GM10847 (cell line): ENCODE measurements around the gene AUNIP.

Experiments
- POLR2A ChIP-seq: IDR thresholded peaks from 2 replicates; pipeline ENCODE4 v1.6.1; 2011; ENCODE audit not compliant: insufficient read length; ENCODE audit errors: extremely low read depth

Gene AUNIP

DNA sequence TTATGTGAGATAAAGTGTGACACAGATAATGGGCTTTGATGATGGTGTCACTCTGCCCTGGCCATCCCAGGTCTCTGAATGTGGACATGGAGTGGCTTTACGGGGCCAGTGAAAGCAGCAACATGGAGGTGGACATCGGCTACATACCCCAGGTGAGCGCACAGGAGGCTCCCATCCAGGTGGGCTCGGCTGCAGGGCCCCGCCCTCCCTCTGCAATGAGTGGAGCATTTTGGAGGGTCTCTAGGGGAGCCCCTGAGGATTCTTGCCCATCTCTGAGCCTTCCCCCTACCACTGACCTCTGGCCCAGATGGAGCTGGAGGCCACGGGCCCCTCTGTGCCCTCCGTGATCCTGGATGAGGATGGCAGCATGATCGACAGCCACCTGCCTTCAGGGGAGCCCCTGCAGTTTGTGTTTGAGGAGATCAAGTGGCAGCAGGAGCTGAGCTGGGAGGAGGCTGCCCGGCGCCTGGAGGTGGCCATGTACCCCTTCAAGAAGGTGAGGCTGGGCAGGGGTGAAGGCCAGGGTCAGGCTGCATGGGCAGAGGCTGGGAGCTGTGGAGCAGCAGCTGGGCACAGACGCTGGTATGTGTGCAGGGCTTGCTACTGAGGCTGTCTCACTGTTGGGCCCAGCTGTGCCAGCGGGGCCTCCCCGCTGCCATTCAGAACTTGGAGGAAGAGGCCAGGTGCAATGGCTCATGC lies 47.7 kb downstream of the AUNIP start:
- no peak for TF ChIP-seq POLR2A

DNA sequence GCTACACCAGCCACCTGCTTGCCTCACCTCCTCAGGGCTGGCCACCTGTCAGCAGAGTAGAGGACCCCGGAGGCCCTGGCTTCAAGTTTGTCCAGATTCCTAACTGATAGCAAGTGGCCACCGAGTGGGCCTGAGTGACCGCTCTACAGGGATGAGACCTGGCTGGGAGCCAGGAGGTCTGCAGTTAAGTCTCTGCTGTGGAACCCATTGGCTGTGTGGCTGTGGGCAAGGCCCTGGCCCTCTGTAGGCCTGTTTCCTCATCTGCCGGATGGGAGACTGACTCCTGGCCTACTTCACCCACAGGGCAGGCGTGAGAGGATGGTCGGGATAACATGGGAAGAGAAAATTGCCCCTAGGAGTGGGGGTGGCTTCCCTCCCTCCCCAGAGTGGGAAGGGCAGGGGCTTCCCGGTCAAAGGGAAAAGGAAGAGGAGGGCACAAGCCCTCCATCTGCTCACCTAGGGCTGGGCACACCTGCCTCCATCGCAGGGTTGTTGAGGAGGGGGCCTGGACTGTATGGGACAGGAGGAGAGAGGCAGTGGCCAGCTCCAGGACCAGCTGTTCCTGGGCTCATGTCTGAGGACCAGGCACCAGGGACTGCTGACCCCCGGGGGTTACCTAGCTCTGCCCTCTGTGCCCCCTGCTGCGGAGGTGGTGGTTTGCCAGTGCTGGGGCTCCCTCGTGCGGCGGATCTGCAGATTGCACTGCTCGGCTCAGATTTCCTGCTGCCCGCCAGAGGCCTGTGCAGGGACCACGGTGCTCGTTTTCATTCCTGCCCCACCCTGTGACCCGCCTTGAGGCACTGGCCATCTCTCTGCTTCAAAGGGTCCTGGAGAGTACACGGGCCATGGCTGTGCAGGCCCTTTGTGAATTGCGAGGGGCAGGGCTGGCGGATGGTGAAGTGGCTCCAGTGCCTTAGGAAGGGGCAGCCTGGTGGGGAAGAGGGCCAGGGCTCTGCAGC lies 48.6 kb downstream of the AUNIP start:
- no peak for TF ChIP-seq POLR2A

- TF ChIP-seq POLR2A = no peak
These were observed 49.3 kb downstream of the AUNIP start for GRCh38 chr1:25809929-25810328.

DNA sequence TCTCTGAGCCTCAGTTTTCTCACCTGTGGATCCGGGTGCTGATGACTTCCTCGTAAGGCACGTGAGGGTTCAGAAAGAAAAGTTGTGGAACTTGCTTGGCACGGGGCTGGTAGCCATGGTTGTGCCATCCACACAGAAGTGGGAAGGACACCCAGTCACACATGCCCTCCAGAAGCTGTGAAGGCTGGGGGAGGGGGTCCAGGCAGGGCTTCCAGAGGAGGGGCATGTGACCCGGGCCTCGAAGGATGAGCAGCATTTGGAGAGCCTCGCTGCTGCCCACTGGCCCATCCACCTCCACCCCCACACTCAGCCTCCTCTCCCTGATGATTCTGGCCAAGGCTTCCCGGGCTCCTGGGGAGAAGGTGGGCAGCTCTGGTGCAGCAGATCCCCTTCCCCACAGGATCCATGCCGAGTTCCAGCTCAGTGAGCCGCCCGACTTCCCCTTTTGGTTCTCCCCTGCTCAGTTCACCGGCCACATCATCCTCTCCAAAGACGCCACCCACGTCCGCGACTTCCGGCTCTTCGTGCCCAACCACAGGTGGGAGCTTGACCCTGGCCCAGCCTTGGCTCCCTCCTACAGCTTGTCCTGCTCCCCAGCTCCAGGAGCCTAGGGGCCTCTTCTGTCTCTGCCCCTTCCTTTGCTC lies 49.9 kb downstream of the AUNIP start:
- no peak for TF ChIP-seq POLR2A

- TF ChIP-seq POLR2A = no peak
These were observed 50.6 kb downstream of the AUNIP start for GRCh38 chr1:25808481-25809244.

DNA sequence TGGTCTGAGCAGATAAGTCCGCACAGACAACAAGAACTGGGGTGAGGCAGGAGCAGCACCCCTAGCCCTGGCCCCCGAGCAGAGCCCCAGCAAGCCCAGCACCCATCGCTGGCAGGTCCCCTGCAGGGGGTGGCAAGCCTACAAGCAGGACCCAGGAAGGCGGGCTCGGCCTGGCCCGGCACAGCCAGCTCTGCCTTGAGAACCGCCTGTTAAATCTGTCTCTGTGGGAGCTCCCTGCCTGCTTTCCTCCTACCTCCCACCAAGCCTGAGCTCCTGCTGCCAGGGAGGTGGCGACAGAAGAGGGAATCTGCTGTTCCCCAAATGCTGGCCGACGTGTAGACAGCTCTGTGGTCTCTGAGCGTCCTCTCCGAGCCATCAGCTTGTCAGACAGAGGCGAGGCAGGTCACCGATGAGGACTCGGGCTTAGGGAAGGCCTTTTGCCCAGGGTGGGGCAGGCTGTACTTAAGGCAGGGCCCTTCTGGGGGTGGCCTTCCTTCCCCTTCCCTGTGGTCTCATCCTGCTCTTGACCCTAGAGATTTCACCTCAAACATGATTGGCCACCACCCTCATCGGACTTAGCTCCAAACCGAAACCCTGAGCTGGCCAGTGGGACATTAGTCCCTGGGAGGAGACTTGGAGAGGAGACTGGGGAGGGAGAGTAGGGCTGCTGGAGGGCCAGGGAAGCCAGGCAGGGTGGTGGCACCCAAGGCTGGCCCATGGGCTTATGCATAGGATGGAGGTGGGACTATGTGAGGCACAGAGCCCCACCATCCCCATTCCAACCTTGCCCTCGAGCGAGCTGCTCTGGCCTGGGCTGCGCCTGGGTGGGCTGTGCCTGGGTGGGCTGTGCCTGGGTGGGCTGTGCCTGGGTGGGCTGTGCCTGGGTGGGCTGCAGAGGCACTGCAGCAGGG lies 51.5 kb downstream of the AUNIP start:
- TF ChIP-seq POLR2A = no peak

DNA sequence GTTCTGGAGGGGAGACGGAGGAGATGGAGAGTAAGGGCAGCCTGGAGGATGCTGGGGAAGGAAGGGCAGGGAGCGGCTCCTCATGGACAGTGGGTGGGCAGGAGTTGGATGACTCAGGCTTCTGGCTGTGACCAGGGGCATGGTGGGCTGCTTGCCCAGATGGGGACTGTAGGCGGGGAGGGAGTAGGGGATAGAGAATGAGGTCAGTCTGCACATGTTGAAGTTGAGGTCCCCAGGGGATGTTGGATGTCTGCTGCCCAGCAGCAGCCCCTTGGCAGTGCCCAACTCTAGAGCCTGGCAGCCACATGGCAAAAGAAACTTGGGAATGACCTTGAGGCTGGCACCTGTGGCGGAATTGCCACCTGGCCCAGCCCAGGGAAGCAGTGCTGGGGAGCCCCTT lies 52.8 kb downstream of the AUNIP start:
- no peak for TF ChIP-seq POLR2A

DNA sequence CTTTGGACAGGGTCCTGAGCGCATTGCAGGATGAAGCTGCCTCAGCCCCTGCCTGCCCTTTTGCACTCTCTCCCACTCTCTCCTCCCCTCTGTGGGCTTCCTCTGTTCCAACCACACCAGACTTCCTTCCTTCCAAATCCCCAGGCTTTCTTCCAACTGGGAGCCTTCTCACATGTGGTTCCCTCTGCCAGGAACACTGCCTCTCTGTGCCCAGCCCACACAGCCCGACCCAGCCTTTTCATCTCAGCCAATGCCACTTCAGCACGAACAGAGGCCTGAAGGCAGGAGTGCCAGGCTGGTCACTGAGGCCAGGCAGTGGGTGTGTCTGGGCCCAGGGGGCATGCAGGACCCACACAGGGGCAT lies 53.4 kb downstream of the AUNIP start:
- no peak for TF ChIP-seq POLR2A

GRCh38 chr1:25804964-25805862 lies 54.0 kb downstream of the AUNIP start:
- no peak for TF ChIP-seq POLR2A

GRCh38 chr1:25804244-25804963 lies 54.9 kb downstream of the AUNIP start:
- TF ChIP-seq POLR2A = no peak

DNA sequence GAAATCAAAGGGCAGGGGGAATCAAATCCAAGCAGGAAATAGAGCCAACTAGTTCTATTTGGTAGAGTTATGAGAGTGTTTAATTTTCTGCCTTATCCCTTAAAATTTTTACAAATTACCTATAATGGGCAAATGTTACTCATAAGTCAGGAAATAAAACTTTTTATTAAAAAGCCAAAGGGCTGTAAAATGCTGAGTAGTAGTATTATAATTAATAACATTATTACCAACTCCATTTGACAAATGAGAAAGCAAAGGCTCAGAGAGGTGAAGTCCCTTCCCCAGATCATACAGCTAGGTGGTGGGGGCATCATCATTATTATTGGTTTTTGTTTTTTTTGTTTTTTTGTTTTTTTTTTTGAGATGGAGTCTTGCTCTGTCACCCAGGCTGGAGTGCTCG lies 55.9 kb downstream of the AUNIP start:
- TF ChIP-seq POLR2A = no peak

DNA sequence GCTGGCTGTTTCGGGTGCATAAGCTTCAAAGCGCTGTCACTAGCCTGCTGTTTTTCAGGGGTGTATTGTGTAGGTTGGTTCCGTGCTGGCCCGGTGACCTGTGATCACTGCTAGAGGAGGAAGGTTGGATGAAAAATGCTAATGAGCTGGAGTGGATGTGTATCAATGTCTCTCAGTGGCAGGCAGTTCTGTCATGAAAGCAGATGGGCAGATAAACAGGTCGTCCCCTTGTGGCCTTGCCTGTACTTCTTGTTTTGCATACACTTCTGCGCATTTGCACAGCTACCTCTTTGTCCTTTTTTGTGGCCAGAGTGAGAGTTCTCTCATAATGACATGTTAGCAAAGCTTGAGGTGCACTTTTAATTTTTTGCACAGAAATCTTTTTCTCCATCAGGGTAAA lies 56.3 kb downstream of the AUNIP start:
- TF ChIP-seq POLR2A = no peak

DNA sequence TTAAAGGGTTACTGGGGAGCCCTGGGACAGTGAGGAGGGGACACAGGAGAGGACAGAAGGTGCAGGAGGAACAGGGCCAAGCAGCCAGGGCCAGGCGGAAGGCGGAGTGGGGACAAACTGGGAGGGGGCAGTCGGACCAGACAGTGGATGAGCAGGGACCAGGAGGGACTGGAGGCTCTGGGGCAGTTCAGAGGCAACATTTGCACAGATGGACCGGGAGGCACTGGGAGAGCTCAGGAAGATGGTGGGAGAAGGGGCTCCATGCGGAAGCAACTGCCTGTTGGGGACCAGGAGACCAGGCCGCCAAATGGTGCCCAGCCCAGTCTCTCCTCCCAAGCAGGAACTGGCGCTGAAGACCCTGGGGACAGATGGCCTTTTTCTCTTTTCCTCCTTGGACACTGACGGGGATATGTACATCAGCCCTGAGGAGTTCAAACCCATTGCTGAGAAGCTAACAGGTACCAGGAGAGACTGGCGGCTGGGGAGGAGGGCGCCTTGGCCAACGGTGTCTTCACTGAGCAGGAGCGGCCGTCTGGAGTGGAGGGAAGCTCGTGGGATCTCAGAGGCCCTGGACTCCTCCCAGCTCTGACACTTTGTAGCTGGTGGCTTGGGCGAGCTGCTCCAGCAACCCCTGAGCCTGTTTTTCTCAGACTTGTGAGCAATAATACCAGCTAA lies 58.4 kb downstream of the AUNIP start:
- TF ChIP-seq POLR2A = no peak
